SK-N-DZ (cell line): Measurements from ENCODE around the gene TMEFF1.

Source experiments
- DNase-seq: peaks from one replicate; pipeline ENCODE4 v3.0.0-alpha.2; 2015; ENCODE audit warnings: low spot score

The TMEFF1 gene

DNA sequence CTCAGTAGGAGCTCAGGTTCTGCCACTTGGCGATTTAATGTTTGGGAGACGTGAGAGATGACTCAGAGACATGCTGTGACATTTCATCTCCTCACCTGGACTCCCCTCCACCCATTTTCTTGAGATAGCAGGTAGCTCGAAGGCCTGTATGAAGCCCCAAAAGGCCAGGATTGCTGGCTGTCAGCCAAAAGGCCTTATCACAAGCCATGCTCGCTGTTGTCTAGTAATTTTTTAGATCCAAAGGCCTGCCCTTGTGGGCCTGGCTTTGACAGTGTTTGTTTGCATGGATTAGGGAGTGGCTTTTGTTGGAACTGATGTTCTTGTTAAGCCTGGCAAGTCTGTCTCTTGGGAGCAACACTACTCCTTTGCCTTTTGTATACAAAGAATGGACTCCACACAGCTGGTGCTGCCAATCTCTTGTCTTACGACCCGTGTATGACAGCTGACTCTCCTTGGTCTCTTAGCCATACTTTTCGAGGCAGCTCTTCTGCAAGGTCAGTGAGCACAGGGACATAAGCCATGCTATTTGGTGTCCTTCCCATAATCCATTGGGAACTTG, 127.7 kb downstream of the TMEFF1 start:
- DNase-seq = no peak

DNA sequence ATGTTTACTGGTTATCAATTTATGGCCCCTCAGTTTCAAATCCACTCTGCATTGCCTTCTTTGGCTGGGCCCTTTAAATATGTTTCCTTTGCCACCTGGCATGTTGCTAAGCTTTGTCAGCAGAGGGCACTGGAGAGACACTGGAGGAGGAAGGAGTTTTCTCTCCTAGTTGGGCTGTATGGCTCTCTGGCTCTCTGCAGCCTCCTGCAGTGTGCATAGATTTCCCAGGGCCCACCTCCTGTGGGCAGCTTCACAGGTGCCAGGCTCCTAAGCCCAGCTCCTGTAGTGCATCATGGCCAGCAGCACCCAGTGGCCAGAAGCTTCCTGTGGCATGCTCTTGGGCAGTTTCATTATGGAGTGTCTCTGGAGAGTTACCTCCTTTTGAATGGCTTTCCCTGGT, 128.3 kb downstream of the TMEFF1 start:
- peak; percentile 73 for DNase-seq

DNA sequence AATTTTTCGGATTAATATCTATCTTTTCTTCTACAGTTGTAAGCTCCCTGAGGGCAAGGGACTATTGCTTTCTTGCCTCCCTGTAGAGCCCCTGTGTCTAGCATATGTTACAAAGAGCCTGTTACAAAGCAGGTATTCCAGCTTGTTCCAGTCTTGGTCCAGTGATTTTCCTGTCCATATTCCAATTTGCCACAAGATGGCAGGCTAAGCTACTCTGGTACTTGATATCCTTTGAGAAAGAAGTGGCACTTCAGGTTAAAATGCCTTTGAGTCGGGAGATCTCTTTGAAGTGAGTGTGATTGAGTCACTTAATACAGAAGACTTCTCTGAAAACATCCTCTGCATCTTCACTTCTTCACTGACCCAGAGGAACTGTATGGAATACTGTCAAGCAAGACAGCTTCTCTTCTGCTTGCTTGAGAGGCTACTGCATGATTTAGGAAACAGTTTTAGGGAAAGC, 129.4 kb downstream of the TMEFF1 start:
- peak; percentile 70 for DNase-seq

DNA sequence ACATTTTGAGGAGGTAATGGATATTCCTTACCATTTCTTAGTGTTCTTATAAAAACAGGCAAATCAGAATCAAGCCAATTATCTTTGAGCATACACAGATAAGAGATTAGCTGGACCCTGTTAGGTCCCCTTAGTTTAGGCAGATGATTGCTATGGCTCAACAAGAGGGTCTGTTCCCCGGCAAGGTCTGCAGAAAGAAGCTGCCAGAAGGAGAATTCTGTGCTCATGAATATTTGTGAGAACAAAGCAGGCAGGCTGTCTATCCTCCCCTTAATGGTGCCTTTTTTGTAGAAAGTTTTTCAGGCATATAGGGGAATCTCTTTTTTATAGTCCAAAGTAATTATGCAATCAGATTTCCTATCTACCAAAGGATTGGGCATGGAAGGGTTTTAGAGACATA, 132.5 kb downstream of the TMEFF1 start:
- DNase-seq = no peak

DNA sequence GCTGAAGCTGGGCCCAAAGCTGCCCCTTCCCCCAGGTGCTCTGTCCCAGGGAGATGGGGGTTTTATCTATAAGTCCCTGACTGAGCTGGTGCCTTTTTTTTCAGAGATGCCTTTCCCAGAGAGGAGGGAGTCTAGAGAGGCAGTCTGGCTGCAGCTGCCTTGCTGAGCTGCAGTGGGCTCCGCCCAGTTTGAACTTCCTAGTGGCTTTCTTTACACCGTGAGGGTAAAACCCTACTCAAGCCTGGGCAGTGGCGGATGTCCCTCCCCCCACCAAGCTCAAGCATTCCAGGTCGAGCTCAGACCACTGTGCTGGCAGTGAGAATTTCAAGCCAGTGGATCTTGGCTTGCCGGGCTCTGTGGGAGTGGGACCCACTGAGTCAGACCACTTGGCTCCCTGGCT, 146.2 kb downstream of the TMEFF1 start:
- peak; percentile 4 for DNase-seq

DNA sequence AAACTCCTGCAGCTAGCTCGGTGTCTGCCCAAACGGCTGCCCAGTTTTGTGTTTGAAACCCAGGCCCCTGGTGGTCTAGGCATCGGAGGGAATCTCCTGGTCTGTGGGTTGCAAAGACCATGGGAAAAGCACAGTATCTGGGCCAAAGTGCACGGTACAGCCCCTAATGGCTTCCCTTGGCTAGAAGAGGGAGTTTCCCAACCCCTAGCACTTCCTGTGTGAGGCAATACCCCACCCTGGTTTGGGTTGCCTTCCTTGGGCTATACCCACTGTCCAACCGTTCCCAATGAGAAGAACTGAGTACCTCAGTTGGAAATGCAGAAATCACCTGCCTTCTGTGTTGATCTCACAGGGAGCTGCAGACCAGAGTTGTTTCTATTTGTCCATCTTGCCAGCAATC, 146.7 kb downstream of the TMEFF1 start:
- no peak for DNase-seq

DNA sequence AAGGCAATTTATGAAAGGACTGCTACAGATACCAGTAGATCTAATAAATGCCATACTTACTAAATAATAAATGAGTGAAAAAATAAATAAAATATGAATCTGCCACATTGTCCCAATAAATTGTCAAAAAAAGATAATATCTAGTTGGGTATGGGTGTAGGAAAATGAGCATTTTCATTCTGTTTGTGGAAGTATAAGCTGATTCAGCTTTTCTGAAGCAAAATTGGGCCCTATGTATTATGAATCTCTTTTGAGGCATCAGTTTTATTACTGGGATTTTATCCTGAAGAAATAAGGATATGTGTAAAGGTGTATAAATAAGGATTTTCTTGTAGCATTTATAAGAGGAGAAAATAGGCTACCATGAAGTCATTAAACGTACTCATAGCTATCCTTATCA, 151.0 kb downstream of the TMEFF1 start:
- no peak for DNase-seq

DNA sequence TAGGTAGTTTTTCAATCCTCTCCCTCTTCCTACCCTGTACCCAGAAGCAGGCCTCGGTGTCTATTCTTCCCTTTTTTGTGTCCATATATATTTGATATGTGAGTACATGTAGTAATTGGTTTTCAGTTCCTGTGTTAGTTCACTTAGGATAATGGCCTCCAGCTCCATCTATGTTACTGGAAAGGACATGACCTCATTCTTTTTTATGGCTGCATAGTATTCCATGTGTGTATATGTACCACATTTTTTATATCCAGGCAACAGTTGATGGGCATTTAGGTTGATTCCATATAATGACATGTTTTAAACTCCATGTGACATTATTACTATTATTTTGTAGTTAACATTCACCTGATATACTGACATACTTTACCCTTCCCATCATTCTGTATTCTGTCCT, 154.0 kb downstream of the TMEFF1 start:
- DNase-seq = no peak
